ENCODE results near the gene PRSS57.

Gene PRSS57

DNA sequence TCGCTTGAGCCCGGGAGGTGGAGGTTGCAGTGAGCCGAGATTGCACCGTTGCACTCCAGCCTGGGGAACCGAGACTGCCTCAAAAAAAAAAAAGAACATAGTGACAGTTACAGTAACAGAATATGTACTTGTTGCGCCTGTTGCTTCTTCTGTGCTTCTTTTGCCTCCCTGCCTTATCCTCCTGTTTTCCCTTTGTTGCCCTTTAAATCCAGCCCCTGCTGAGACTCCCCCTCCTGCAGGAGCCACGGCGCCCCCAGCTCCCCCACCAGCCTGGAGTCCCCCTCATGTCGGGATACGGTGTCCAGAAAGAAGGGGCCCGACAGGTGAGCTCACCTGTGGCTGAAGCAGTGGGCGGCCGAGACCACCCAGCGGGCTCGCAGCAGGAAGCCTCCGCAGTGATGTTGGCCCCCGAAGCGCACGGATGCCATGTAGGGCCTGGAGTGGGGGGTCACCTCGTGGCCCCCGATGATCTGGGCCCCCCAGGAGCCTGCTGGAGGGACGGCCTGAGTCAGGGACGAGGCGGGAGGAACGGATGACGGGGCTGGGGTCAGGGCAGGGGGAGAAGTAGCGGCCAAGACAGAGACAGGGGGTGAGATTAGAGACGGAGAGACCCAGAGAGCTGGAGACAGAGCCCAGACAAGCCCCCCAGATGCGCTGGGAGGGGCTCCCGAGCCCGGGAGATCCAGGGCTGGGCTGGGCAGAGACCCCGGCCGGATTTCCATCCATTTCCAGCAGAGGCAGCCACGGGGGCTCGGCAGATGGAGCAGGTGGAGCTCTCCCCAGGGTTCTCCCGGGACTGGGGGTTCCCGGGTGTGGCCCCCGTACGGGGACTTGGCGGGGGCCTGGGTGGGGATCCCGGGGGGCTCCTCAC lies 536 bp downstream of the PRSS57 start:
- no peak for DNase-seq (ENCODE audit: low read depth)

DNA sequence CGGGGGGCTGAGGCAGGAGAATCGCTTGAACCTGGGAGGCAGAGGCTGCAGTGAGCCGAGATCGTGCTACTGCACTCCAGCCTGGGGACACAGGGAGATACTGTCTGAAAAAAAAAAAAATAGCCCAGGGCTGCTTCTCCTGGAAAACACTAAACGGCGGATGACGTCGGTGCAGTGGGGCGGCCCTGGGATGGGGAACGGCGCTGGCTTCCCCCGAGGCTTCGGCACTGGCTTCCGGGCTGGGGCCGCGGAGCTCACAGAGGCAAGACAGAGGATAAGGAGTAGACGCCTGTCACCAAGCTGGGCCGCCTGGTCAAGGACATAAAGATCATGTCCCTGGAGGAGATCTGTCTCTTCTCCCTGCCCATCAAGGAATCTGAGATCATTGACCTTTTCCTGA lies 5.0 kb downstream of the PRSS57 start:
- DNase-seq (ENCODE audit: low read depth) = no peak

DNA sequence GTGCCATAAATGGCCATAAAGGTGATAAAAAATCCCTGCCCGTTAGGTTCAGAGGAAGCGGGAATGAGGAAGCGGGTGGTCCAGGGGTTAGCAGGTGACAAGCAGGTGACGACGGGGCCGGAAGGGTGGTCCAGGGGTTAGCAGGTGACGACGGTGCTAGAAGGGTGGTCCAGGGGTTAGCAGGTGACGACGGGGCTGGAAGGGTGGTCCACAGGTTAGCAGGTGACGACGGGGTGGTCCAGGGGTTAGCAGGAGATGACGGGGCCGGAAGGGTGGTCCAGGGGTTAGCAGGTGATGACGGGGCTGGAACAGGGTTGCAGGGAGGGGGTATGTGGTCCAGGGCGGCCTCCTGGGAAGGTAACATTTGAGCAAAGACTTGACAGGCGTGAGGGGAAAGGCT lies 6.3 kb downstream of the PRSS57 start:
- no peak for DNase-seq (ENCODE audit: low read depth)

DNA sequence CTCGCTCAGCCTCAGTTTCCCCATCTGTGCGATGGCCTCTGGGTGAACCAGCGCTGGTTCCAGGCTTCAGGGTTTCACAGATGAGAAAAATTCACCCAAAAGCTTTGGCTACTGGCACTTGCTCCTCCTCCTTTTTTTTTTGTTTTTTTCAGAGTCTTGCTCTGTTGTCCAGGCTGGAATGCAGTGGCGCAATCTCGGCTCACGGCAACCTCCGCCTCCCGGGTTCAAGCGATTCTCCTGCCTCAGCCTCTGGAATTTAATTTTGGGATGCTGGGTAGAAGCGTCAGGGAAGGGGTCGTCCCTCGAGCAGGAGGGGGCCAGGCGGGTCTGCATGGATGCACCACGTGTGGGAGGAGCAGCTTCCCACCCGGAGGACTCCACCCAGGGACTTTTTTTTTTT lies 7.0 kb downstream of the PRSS57 start:
- DNase-seq (ENCODE audit: low read depth) = no peak

DNA sequence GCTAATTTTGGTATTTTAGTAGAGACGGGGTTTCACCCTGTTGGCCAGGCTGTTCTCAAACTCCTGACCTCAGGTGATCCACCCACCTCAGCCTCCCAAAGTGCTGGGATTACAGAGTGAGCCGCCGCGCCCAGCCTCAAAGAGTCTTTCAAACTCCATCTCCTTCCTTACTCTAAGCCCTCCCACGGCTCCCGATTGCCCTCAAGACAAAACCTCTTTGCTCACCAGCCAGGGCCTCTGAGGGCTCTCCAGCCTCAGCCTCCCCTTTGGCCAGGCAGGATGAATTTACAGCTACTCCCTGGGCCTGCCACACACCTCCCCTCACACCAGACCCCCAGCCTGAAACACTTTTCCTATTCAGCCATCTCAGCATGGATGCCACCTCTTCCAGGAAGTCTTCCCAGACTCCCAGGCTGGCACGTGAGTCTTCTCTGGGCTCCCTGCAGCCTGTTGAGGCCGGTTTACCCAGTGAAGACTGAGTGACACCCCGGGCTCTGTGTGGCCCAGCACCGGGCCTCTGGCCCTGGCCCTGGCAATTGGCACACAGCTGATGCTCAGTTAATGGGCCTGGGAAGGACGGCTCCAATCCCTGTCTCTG lies 7.6 kb downstream of the PRSS57 start:
- DNase-seq (ENCODE audit: low read depth) = no peak

DNA sequence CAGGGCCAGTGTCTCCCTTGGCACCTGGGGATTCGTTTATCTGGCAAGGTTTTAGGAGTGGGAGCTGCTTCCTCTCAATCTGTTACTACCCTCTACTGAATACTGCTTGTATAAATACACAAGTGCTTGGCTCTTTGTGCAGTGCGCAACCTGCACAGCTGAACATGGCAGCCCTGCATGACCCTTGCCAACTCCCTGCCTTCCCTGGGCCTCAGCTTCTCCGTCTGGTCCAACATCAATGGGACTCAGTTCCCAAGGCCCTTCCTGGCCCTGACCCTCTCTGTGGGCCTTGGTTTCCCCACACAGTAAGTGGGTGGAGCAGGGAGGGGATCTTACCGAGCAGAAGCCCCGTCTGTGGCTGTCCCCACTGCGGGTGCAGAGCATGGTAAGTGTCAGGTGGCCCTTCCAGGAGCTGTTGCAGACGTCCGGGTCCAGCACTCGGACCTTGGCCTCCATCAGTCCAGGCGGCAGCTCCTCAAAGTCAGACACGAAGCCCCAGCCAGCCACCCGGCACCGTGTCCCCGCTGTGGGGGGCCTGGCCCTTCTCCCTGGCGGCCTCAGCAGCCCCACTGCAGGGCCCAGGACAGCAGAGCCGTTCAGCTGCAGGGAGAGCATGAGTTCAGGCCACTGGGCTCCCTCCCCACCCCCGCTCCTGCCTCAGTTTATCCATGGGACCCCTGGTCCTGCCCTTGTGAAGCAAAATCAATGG lies 8.5 kb downstream of the PRSS57 start:
- DNase-seq (ENCODE audit: low read depth) = no peak

DNA sequence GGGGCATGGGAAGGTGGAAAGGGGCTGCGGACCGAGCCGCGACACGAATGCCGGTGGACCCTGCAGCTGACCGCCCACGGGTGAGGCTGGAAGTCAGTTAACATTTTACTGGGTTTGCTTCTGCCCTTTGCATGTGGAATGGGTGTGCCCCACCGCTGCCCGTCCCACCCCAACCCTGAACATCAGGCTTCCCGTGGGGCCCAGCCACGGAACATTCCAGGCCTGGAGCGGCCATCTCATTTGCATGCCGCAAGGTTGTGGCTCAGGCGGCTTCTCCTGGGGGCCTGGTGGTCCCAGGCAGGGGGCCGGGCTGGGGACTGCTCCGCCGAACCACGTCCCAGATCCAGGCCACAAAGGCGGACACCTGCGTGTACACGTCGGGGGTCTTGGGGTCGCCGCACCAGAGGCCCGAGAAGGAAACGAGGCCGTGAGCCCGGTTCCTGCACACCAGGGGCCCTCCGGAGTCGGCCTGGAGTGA lies 9.8 kb downstream of the PRSS57 start:
- DNase-seq (ENCODE audit: low read depth) = no peak

DNA sequence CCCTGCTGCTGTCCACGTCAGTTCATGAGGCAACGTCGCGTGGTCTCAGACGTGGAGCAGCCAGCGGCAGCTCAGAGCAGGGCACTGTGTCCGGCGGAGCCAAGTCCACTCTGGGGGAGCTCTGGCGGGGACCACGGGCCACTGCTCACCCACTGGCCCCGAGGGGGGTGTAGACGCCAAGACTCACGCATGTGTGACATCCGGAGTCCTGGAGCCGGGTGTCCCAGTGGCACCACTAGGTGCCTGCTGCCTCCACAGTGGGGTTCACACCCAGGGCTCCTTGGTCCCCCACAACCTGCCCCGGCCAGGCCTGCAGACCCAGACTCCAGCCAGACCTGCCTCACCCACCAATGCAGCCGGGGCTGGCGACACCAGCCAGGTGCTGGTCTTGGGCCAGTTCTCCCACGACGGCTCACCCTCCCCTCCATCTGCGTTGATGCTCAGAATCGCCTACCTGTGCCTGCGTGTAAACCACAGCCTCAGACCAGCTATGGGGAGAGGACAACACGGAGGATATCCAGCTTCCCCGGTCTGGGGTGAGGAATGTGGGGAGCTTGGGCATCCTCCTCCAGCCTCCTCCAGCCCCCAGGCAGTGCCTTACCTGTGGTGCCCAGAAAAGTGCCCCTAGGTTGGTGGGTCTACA lies 12.5 kb downstream of the PRSS57 start:
- no peak for DNase-seq (ENCODE audit: low read depth)

DNA sequence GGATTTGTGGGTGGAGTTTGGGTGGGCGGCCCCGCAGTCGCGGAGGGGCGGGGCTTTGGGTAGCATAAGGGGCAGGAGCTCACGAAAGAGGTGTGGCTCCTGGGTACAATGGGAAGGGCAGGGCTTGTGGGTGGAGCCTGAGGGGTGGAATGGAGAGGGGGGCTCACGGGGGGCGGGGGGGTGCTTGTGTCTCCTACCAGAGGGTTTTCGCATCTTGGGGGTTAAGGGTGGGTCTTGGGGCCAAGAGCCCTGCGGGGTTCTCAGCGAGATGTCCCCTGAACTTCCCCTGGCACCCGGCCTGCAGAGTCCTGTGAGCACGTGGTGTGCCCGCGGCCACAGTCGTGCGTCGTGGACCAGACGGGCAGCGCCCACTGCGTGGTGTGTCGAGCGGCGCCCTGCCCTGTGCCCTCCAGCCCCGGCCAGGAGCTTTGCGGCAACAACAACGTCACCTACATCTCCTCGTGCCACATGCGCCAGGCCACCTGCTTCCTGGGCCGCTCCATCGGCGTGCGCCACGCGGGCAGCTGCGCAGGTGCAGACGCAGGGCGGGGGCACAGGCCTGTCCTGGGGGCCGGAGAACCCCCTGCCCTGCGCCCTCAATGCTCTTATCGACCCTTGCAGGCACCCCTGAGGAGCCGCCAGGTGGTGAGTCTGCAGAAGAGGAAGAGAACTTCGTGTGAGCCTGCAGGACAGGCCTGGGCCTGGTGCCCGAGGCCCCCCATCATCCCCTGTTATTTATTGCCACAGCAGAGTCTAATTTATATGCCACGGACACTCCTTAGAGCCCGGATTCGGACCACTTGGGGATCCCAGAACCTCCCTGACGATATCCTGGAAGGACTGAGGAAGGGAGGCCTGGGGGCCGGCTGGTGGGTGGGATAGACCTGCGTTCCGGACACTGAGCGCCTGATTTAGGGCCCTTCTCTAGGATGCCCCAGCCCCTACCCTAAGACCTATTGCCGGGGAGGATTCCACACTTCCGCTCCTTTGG lies 13.9 kb downstream of the PRSS57 start:
- no peak for DNase-seq (ENCODE audit: low read depth)

DNA sequence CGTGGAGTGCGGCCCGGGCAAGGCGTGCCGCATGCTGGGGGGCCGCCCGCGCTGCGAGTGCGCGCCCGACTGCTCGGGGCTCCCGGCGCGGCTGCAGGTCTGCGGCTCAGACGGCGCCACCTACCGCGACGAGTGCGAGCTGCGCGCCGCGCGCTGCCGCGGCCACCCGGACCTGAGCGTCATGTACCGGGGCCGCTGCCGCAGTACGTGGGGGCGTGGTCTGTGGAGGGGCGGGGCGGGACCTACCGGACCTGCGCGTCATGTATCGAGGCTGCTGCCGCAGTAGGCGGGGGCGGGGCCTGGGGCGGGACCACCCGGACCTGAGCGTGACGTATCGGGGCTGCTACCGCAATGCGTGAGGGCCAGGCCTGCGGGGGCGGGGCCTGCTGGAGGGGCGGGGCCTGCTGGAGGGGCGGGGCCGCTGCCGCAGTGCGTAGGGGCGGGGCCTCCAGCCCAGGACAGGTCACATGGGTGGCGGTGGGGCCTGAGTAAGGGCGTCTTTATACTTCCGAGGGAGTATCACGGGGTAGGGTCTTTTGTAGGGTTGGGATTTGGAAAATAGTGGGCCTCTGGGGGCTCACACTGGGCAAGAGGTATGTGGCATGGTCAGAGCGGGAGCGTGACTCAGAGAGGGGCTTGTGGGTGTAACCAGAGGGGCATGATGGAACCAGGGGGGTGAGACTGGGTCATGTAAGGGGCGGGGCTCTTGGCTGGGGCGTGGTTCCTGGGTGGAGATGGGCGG lies 14.8 kb downstream of the PRSS57 start:
- DNase-seq (ENCODE audit: low read depth) = peak; percentile 79

DNA sequence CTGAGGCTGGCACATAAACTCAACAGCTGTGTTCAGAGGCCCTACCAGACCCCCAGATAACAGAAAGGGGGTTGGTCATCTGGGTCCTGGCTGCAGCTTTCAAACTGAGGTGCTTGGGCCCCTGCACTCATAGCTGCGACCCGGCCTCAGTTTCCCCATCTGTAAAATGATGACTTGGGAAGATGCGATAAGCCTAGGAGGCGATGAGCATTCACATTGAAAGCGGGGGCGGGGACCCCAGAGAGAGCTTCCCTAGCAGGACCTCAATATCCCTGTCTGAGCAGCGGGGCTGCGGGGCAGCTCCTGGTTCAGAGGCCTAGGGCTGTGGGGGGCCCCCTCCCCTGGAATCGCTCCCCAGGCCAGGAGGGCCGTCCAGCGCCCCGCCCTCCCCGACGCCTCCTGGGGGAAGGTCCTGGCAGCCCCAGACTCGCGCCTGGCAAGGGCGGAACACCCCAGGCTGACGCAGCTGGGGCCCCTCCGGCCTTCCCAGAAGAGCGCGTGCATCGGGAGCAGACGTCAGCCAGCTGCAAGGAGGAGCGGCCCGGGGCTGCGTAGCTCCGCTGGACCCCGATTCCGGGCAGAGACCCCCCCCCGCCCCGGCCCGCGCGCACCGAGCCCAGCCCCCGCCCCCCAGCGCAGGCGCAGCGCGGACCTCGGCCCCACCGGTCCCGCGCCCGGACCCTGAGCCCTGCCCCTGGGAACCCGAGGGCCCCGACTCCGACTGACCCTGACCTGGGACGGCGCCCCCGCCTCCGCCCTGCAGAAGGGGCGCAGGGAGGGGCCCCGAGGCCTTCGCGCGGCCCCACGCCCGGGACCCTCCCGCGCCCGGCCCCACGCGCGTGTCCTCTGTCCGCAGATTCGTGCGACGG lies 15.6 kb downstream of the PRSS57 start:
- DNase-seq (ENCODE audit: low read depth) = no peak

DNA sequence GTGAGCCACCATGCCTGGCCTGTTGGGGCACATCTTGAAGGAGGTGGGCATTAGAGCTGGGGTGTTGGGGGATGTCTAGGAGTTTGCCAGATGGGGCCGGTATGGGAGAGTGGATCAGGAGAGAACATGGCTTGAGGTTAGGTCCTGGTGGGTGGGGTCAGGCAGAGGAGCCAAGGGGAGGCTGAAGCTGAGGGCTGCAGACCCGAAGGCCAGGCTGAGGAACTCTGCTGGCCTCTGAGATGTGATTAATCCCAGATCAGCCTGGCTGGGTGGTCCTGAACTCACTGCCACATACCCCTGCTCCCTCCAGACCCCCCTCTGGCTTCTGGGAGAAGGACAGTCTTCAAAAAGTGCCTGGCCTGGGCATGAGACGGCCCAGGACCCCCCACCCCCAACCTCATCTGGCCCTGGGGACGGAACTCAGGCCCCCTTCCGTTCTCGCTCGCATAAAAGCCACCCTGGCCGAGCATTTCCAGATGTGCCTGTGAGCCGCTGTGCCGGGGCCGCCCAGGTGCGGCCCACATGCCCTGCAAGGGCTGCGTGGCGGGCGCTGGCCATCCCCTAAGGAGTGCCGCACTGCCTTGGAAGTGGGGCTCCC lies 16.4 kb downstream of the PRSS57 start:
- DNase-seq (ENCODE audit: low read depth) = no peak

DNA sequence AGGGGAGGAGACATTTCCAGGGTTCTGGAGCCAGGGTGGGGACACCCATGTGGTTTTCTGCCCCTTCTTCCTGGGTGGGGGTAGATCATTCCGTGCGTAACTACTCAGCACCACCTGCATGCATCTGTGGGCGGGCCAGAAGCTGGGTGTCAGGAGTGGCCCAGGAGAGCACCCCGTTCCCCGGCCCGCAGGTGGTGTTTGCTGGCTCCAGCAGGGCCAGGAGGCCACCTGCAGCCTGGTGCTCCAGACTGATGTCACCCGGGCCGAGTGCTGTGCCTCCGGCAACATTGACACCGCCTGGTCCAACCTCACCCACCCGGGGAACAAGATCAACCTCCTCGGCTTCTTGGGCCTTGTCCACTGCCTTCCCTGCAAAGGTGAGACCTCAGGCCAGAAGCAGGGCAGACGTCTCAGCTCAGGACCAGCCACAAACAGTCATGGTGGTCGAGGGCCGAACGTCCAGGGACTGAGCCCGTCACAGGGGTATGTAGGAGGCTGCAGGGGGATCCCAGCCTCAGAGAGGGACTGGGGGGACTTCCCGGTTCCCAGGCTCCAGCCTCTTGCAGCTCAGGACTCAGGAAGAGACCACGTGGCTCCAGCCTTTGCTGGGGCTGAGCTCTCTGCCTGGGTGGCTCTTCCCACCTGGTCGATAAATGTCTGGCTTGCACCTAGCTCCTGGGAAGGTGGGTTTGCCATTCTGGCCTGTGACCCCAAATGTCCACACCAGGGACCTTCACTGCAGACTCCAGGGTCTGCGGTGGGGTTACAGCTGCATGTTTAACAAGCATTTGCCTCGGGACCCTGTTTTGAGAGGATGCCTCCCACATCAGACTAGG lies 17.4 kb downstream of the PRSS57 start:
- no peak for DNase-seq (ENCODE audit: low read depth)

DNA sequence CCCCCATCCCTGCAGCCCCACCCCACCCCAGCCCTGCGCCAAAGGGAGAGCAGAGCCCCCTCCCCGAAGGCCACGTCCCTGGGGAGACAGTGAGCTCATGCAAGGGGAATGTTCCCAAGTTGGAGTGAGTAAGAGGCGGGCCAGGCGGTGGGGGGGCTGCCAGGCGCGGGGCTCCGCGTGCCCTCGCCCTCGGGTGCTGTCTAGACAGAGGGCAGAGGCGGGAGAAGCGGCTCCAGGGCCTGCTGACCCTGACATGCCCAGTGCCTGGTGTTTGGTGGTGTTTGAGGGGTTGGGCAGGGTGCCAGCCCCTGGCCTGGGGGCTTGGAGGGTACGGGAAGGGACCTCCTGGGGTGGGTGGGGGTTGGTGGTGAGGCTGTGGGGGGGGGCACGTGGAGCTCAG lies 18.1 kb downstream of the PRSS57 start:
- DNase-seq (ENCODE audit: low read depth) = peak; percentile 73

DNA sequence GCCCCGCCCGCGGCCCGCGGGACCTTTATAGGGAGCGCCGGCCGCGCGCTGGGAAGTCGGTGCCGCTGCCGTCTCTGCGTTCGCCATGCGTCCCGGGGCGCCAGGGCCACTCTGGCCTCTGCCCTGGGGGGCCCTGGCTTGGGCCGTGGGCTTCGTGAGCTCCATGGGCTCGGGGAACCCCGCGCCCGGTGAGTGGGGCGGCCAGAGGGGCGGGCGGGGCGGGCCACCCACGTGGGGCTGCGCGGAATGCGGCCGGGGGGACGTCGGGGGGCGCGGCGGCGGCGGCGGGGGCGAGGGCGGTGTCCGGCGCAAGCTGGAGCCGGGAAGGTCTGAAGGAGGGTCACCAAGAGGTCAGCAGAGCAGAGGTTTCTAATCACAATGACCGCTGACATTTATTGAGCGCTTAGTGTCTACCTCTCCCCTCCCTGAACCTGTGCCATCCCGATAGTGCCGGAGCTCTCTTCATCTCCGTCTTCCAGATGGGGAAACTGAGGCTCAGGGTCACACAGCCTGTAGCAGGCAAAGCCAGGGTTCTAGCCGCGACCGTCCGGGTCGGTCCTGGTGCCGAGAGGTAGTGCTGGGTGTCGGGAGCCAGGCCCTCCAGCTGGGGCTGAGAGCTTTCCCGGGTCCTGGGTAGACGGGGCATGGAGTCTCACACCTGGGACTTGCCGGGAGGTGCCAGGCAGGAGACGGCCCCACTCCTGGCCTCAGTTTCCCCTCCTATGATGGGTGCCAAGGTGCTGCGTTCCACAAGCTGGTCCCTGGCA lies 18.7 kb downstream of the PRSS57 start, which contains the start of gene FSTL3:
Gene FSTL3 (plus strand): TSS at position 54 of the 767 bp plus-strand sequence. CDS start 32 bp downstream, at position 86.
- DNase-seq (ENCODE audit: low read depth) = no peak

DNA sequence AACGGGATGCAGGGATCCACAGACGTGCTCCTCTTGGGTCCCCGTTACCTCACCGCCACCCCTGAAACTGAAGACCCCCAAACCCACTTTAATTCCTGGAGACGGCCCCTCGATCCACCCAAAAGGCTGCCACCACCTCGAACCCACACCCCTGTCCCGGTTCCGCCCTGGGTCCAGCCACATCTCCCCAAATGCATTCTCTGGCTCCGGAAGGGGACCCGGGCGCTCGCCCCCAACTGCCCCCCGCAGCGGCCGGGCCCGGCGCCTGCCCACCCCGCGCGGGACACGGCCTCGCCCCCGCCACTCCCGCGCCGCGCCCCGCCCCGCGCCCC lies 19.3 kb downstream of the PRSS57 start:
- no peak for DNase-seq (ENCODE audit: low read depth)
